Central memory CD4-positive, alpha-beta T cell (primary cell): ENCODE measurements around the gene ARTN.

Experiments used
- DNase-seq: peaks from one replicate; pipeline ENCODE4 v3.0.0; 2022

ARTN gene

GRCh38 chr1:43949678-43950077, 16.1 kb downstream of the ARTN start:
- DNase-seq: no peak

- no peak for DNase-seq
Observed at GRCh38 chr1:43951021-43951985, 17.7 kb downstream of the ARTN start.

GRCh38 chr1:43952731-43953346, 19.2 kb downstream of the ARTN start:
- no peak for DNase-seq

GRCh38 chr1:43953361-43953760, 19.8 kb downstream of the ARTN start:
- no peak for DNase-seq

GRCh38 chr1:43954036-43954435, 20.4 kb downstream of the ARTN start:
- no peak for DNase-seq

- DNase-seq: no peak
Observed at GRCh38 chr1:43956234-43956633, 22.6 kb downstream of the ARTN start.

- DNase-seq: no peak
Observed at GRCh38 chr1:43957407-43958040, 23.9 kb downstream of the ARTN start.

- no peak for DNase-seq
Observed at GRCh38 chr1:43958351-43959255, 25.0 kb downstream of the ARTN start.

GRCh38 chr1:43960798-43961197, 27.2 kb downstream of the ARTN start:
- DNase-seq: no peak

GRCh38 chr1:43961692-43962091, 28.1 kb downstream of the ARTN start:
- no peak for DNase-seq

- DNase-seq: no peak
Observed at GRCh38 chr1:43962324-43962723, 28.7 kb downstream of the ARTN start.

- no peak for DNase-seq
Observed at GRCh38 chr1:43963006-43963405, 29.4 kb downstream of the ARTN start.

GRCh38 chr1:43963890-43964289, 30.3 kb downstream of the ARTN start:
- DNase-seq: no peak

- no peak for DNase-seq
Observed at GRCh38 chr1:43965316-43965715, 31.7 kb downstream of the ARTN start.

GRCh38 chr1:43968348-43968948, 34.8 kb downstream of the ARTN start:
- no peak for DNase-seq

GRCh38 chr1:43969416-43969745, 35.8 kb downstream of the ARTN start:
- DNase-seq: no peak

GRCh38 chr1:43969746-43970466, 36.3 kb downstream of the ARTN start, which contains the start of gene DPH2:
TSS of gene DPH2 (plus strand) at chr1:43970010. CDS start at chr1:43970176, 166 bp downstream.
- peak; percentile 88 for DNase-seq

GRCh38 chr1:43970502-43970901, 36.9 kb downstream of the ARTN start:
- no peak for DNase-seq

GRCh38 chr1:43970911-43971310, 37.3 kb downstream of the ARTN start:
- DNase-seq: no peak

- no peak for DNase-seq
Observed at GRCh38 chr1:43971336-43971980, 37.9 kb downstream of the ARTN start.

- no peak for DNase-seq
Observed at GRCh38 chr1:43973981-43974442, 40.4 kb downstream of the ARTN start.
